Hepatocyte (in vitro differentiated cells): ENCODE data around the gene CREBBP. TPM values are rescaled to one million over a fixed set of nuclear protein-coding genes. Genes with fewer than 3 reads are reported as not detected.

Experiments used
- DNase-seq: peaks from one replicate; pipeline ENCODE4 v3.0.0-alpha.2; 2016; ENCODE audit warnings: low spot score
- H2AFZ ChIP-seq: fragments of 200-600 bp; sonication (generic); 2 replicates; pipeline ENCODE4 v1.6.0; 2016; ENCODE audit warnings: antibody characterized with exemption, mild to moderate bottlenecking
- H3K27ac ChIP-seq: fragments of 200-600 bp; sonication (generic); 2 replicates; pipeline ENCODE4 v1.5.1; 2016; ENCODE audit warnings: mild to moderate bottlenecking
- H3K27me3 ChIP-seq: fragments of 200-600 bp; sonication (generic); 2 replicates; pipeline ENCODE4 v1.6.1; 2016
- H3K36me3 ChIP-seq: fragments of 200-600 bp; sonication (generic); replicated peaks from 2 replicates; pipeline ENCODE4 v1.5.1; 2016; ENCODE audit warnings: low read depth; ENCODE audit not compliant: insufficient read depth
- H3K4me1 ChIP-seq: fragments of 200-600 bp; sonication (generic); 2 replicates; pipeline ENCODE4 v1.5.1; 2016; ENCODE audit warnings: mild to moderate bottlenecking, moderate library complexity; ENCODE audit not compliant: insufficient read depth
- H3K4me2 ChIP-seq: fragments of 200-600 bp; sonication (generic); 2 replicates; pipeline ENCODE4 v1.6.0; 2016
- H3K4me3 ChIP-seq: fragments of 200-600 bp; sonication (generic); 2 replicates; pipeline ENCODE4 v1.5.1; 2016; ENCODE audit warnings: mild to moderate bottlenecking
- H3K79me2 ChIP-seq: fragments of 200-600 bp; sonication (generic); 2 replicates; pipeline ENCODE4 v1.6.0; 2017; ENCODE audit warnings: mild to moderate bottlenecking
- H3K9me2 ChIP-seq: fragments of 200-600 bp; sonication (generic); replicated peaks from 2 replicates; pipeline ENCODE4 v1.6.0; 2017; ENCODE audit warnings: mild to moderate bottlenecking; ENCODE audit not compliant: insufficient read depth
- H3K9me3 ChIP-seq: fragments of 200-600 bp; sonication (generic); 2 replicates; pipeline ENCODE4 v1.5.1; 2016; ENCODE audit warnings: low read depth, mild to moderate bottlenecking
- H4K20me1 ChIP-seq: fragments of 200-600 bp; sonication (generic); 2 replicates; pipeline ENCODE4 v1.6.0; 2016; ENCODE audit warnings: mild to moderate bottlenecking; ENCODE audit not compliant: insufficient read depth, poor library complexity, severe bottlenecking
- EZH2 ChIP-seq: fragments of 200-600 bp; sonication (generic); IDR thresholded peaks from 2 replicates; pipeline ENCODE4 v1.6.1; 2016; ENCODE audit warnings: antibody characterized with exemption, mild to moderate bottlenecking, borderline replicate concordance
- EZH2phosphoT487 ChIP-seq: fragments of 200-600 bp; sonication (generic); IDR thresholded peaks from one replicate; pipeline ENCODE4 v1.6.1; 2018; ENCODE audit warnings: antibody characterized with exemption, mild to moderate bottlenecking, low read depth, moderate library complexity; ENCODE audit not compliant: unreplicated experiment, severe bottlenecking
- WGBS: methylation state at CpG from one replicate; pipeline ENCODE4 v1.1.6; 2016; ENCODE audit warnings: low lambda C conversion rate; ENCODE audit errors: missing lambda C conversion rate; 5-methylcytosine and 5-hydroxymethylcytosine counted together
- polyA plus RNA-seq: library from polyadenylated mRNA; unstranded; fragments of >200 nt; fragmentation: Nextera tagmentation; extraction: Ambion mirVana; gene quantifications from 2 replicates; pipeline ENCODE4 v1.2.1, GENCODE V29; 2016
- total RNA-seq: library from RNA; depleted of rRNA; stranded (reverse); fragments of >200 nt; gene quantifications from 2 replicates; pipeline ENCODE4 v1.2.3, GENCODE V29; 2014
- TF ChIP-seq, protein P1 (sequence below): fragments of 200-600 bp; sonication (generic); IDR thresholded peaks from 2 replicates; pipeline ENCODE4 v1.5.1; 2016; ENCODE audit warnings: antibody characterized with exemption, mild to moderate bottlenecking; ENCODE audit not compliant: poor library complexity

Gene CREBBP
- total and polyA plus RNA-seq, 2 experiments from 2014 or later, result 18.9 to 31.5 TPM

DNA sequence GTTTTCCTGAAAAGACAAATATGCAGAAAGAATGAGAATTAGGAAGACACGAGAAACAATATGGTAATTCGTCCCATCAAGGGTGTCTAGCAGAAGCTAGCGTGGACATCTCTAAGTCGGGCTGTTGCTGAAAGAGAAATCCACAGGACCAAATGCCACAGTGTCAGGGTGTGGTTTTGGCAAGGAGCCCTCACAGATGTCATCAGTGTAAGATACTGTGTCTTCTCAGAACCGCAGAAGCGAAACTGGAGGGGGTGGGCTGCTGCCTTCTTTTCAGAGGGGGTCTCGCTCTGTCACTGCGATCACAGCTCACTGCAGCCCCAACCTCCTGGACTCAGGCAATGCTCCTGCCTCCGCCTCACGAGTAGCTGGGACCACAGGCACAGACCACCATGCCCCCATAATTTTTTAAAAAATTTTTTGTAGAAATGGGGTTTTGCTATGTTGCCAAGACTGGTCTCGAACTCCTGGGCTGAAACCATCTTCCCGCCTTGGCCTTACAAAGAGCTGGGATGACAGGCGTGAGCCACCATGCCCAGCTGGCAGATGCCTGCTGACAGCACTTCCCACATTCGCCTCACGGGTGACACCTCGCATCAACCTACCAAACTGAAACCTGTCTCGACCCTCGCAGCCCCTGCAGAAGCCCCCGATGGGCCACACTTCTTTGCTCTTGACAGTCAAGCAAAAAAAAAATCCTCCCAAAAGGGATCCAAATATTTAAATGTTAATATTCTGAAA lies 189.4 kb downstream of the CREBBP start:
- Histone ChIP-seq H3K9me2 (no peaks in the 10 kb centered on the region), H3K27ac (peak overlapping the region; percentile 69), H3K4me2 (peak overlapping the region; percentile 61), H2AFZ (peak overlapping the region; percentile 44), H3K27me3 (no peaks in the 10 kb centered on the region), H4K20me1 (no peaks in the 10 kb centered on the region), H3K4me3 (no peak overlapping the region), H3K9me3 (no peaks in the 10 kb centered on the region), H3K4me1 (peaks cover 13% of the 10 kb centered on the region), H3K79me2 (peaks cover 40% of the 10 kb centered on the region), H3K36me3 (no peaks in the 10 kb centered on the region)
- DNase-seq, result no peak
- TF ChIP-seq EZH2, result no peak
- TF ChIP-seq, protein P1, sequence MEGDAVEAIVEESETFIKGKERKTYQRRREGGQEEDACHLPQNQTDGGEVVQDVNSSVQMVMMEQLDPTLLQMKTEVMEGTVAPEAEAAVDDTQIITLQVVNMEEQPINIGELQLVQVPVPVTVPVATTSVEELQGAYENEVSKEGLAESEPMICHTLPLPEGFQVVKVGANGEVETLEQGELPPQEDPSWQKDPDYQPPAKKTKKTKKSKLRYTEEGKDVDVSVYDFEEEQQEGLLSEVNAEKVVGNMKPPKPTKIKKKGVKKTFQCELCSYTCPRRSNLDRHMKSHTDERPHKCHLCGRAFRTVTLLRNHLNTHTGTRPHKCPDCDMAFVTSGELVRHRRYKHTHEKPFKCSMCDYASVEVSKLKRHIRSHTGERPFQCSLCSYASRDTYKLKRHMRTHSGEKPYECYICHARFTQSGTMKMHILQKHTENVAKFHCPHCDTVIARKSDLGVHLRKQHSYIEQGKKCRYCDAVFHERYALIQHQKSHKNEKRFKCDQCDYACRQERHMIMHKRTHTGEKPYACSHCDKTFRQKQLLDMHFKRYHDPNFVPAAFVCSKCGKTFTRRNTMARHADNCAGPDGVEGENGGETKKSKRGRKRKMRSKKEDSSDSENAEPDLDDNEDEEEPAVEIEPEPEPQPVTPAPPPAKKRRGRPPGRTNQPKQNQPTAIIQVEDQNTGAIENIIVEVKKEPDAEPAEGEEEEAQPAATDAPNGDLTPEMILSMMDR, result no peak
- TF ChIP-seq EZH2phosphoT487, result no peak
- WGBS, result 89% methylated on average over 19 of the region's 19 CpGs

DNA sequence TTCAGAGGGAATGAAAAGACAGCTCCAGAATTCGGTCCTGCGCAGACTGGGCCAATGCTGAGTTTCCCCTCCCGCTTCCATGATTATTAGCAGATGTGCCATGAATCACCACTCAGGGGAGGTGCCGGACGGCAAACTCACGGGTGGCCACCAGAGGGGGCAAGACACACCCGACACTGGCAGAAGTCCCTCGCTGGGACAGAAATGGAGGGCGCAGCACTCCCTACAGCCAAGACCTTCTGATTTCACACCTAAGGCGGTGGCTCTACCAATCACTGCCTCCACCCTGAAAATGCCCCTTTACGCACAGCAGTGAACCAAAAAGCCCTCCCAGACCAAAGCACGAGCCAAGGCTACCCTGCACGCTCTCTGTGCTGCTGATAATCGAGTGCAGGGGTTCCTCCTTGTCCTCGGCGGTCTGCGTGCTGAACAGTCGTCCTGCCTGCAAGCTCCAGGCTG lies 190.0 kb downstream of the CREBBP start:
- H3K4me3 ChIP-seq, result no peak overlapping the region
- H2AFZ ChIP-seq, result peak overlapping the region; percentile 44

DNA sequence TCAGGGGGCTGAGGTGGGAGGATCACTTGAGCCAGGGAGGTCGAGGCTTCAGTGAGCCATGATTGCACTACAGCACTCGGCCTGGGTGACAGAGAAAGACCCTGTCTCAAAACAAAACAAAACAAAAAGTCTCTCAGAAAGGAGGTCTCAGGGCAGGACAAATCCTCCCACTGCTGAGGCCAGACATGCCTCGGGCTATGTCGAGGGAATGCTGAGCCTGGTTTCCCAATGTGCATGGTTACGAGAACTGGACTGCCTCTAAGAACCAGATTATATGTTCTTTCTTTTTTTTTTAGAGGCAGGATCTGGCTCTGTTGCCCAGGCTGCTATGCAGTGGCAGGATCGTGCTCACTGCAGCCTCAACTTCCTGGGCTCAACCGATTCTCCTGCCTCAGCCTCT lies 190.8 kb downstream of the CREBBP start:
- H3K9me3 ChIP-seq, result no peaks in the 10 kb centered on the region
- H3K9me2 ChIP-seq, result no peaks in the 10 kb centered on the region
- H3K79me2 ChIP-seq, result peaks cover 34% of the 10 kb centered on the region
- no peak for DNase-seq
- no peaks in the 10 kb centered on the region for H3K27me3 ChIP-seq
- TF ChIP-seq, protein P1, result no peak
- no peak for TF ChIP-seq EZH2
- no peak for TF ChIP-seq EZH2phosphoT487
- no peak overlapping the region for H2AFZ ChIP-seq
- H3K27ac ChIP-seq, result peak overlapping the region; percentile 43
- WGBS, result 82% methylated on average over 7 of the region's 7 CpGs
- no peaks in the 10 kb centered on the region for H3K36me3 ChIP-seq
- H3K4me1 ChIP-seq, result peaks cover 4% of the 10 kb centered on the region
- no peaks in the 10 kb centered on the region for H4K20me1 ChIP-seq
- H3K4me2 ChIP-seq, result no peak overlapping the region
- H3K4me3 ChIP-seq, result no peak overlapping the region

More for the DNA sequence above, 190.0 kb downstream of the CREBBP start:
- TF ChIP-seq EZH2, result no peak
- TF ChIP-seq, protein P1, result peak; percentile 95
- peaks cover 40% of the 10 kb centered on the region for H3K79me2 ChIP-seq
- 44% methylated on average over 18 of the region's 18 CpGs for WGBS
- peak overlapping the region; percentile 61 for H3K4me2 ChIP-seq
- peak overlapping the region; percentile 69 for H3K27ac ChIP-seq
- peaks cover 10% of the 10 kb centered on the region for H3K4me1 ChIP-seq
- no peaks in the 10 kb centered on the region for H4K20me1 ChIP-seq
- no peaks in the 10 kb centered on the region for H3K9me2 ChIP-seq
- no peaks in the 10 kb centered on the region for H3K36me3 ChIP-seq
- H3K9me3 ChIP-seq, result no peaks in the 10 kb centered on the region
- peak; percentile 93 for DNase-seq
- no peaks in the 10 kb centered on the region for H3K27me3 ChIP-seq
